SK-N-SH (cell line): Measurements from ENCODE around the gene SUFU. TPM values are rescaled to one million over a fixed set of nuclear protein-coding genes. Genes with fewer than 3 reads are reported as not detected.

Experiments used
- CTCF ChIA-PET: fragments of 300-600, 350-600 bp; formaldehyde crosslinking; extraction: SDS; loops from one replicate; lab custom pipeline; 2021; lab: Yijun Ruan, JAX
- POLR2A ChIA-PET: fragments of 350-600 bp; sonication (Branson Sonifier 250); formaldehyde crosslinking; extraction: SDS; loops from one replicate; lab custom pipeline; 2020; ENCODE audit warnings: antibody characterized with exemption, inconsistent platforms; lab: Yijun Ruan, JAX
- DNase-seq: peaks from one replicate; pipeline ENCODE4 v3.0.0; 2012
- H2AFZ ChIP-seq: fragments of 200-600 bp; sonication (generic); 2 replicates; pipeline ENCODE4 v1.8.1; 2016; ENCODE audit warnings: antibody characterized with exemption, mild to moderate bottlenecking, low read depth
- H3F3A ChIP-seq: fragments of 200-600 bp; sonication (generic); replicated peaks from 2 replicates; pipeline ENCODE3; 2016; ENCODE audit warnings: antibody characterized with exemption, mild to moderate bottlenecking; ENCODE audit not compliant: insufficient read depth
- H3K27ac ChIP-seq, 2 experiments: fragments of 200-500 bp in 1 of 2; fragments of 200-600 bp in 1 of 2; sonication (Bioruptor generic) in 1 of 2; sonication (generic), shearing (Covaris generic) in 1 of 2; 2 replicates each; pipeline versions ENCODE4 v1.5.1 to v1.6.1; 2014 to 2016; ENCODE audit warnings: low read depth in 2 of 2, inconsistent platforms in 1 of 2, low read length in 1 of 2, mild to moderate bottlenecking in 1 of 2, mixed read lengths in 1 of 2
- H3K27me3 ChIP-seq: fragments of 200-600 bp; sonication (generic), shearing (Covaris generic); 2 replicates; pipeline ENCODE4 v1.6.1; 2016; ENCODE audit warnings: mixed run types; ENCODE audit not compliant: insufficient read depth
- H3K36me3 ChIP-seq, 2 experiments: fragments of 200-500 bp in 1 of 2; fragments of 200-600 bp in 1 of 2; sonication (Bioruptor generic) in 1 of 2; sonication (generic) in 1 of 2; replicated peaks in 1 of 2; 2 replicates each; pipeline versions ENCODE3 to v1.5.1; 2014 to 2016; ENCODE audit warnings: low read length in 1 of 2, mild to moderate bottlenecking in 1 of 2; ENCODE audit not compliant: insufficient read depth in 2 of 2, control insufficient read depth in 1 of 2
- H3K4me1 ChIP-seq, 2 experiments: fragments of 200-500 bp in 1 of 2; fragments of 200-600 bp in 1 of 2; sonication (Bioruptor generic) in 1 of 2; sonication (generic), shearing (Covaris generic) in 1 of 2; 2 replicates each; pipeline versions ENCODE4 v1.5.1 to v1.6.1; 2014 to 2016; ENCODE audit warnings: low read depth in 1 of 2, low read length in 1 of 2, mixed run types in 1 of 2; ENCODE audit not compliant: insufficient read depth in 2 of 2, control insufficient read depth in 1 of 2
- H3K4me2 ChIP-seq: fragments of 200-600 bp; sonication (generic), shearing (Covaris generic); 2 replicates; pipeline ENCODE4 v1.6.1; 2017; ENCODE audit warnings: mixed run types
- H3K4me3 ChIP-seq, 2 experiments: fragments of 200-500 bp in 1 of 2; fragments of 200-600 bp in 1 of 2; sonication (Bioruptor generic) in 1 of 2; sonication (generic), shearing (Covaris generic) in 1 of 2; 2 replicates each; pipeline versions ENCODE4 v1.5.1 to v1.8.1; 2014 to 2016; ENCODE audit warnings: low read depth in 2 of 2, inconsistent platforms in 1 of 2, low read length in 1 of 2, mild to moderate bottlenecking in 1 of 2, mixed read lengths in 1 of 2, moderate library complexity in 1 of 2
- H3K79me2 ChIP-seq: fragments of 200-600 bp; sonication (generic); 2 replicates; pipeline ENCODE4 v1.8.1; 2017; ENCODE audit warnings: mild to moderate bottlenecking; ENCODE audit not compliant: insufficient read depth
- H3K9ac ChIP-seq: fragments of 200-600 bp; sonication (generic); 2 replicates; pipeline ENCODE4 v1.6.1; 2017; ENCODE audit warnings: mixed run types
- H3K9me2 ChIP-seq: fragments of 200-600 bp; sonication (generic); 2 replicates; pipeline ENCODE4 v1.6.1; 2017; ENCODE audit warnings: mixed run types
- H3K9me3 ChIP-seq: fragments of 200-600 bp; sonication (generic); 2 replicates; pipeline ENCODE4 v1.6.1; 2017; ENCODE audit warnings: mixed run types, mild to moderate bottlenecking, moderate library complexity
- H4K20me1 ChIP-seq: fragments of 200-600 bp; sonication (generic); 2 replicates; pipeline ENCODE4 v1.6.1; 2017; ENCODE audit warnings: mild to moderate bottlenecking, mixed run types; ENCODE audit not compliant: insufficient read depth
- ELF1 ChIP-seq: IDR thresholded peaks from 2 replicates; pipeline ENCODE4 v1.4.0; 2012
- EP300 ChIP-seq, 2 experiments: IDR thresholded peaks; 2 replicates each; pipeline versions ENCODE4 v1.4.0 to v1.6.1; 2012; ENCODE audit warnings: borderline replicate concordance in 1 of 2, low read depth in 1 of 2, low read length in 1 of 2
- FOSL2 ChIP-seq: IDR thresholded peaks from 2 replicates; pipeline ENCODE4 v1.4.0; 2012; ENCODE audit warnings: low read depth, mild to moderate bottlenecking, moderate library complexity, borderline replicate concordance
- FOXM1 ChIP-seq: IDR thresholded peaks from 2 replicates; pipeline ENCODE4 v1.4.0; 2012; ENCODE audit warnings: low read depth, mild to moderate bottlenecking
- GATA2 ChIP-seq: sonication (generic); formaldehyde crosslinking; IDR thresholded peaks from 2 replicates; pipeline ENCODE4 v1.5.0; 2020; ENCODE audit warnings: mild to moderate bottlenecking, missing genetic modification reagents
- MEF2A ChIP-seq: IDR thresholded peaks from 2 replicates; pipeline ENCODE4 v1.4.0; 2012; ENCODE audit warnings: low read depth, borderline replicate concordance
- RAD21 ChIP-seq: IDR thresholded peaks from 2 replicates; pipeline ENCODE4 v1.6.1; 2012; ENCODE audit warnings: mild to moderate bottlenecking, low read length
- RCOR1 ChIP-seq: fragments of 150-350 bp; IDR thresholded peaks from 2 replicates; pipeline ENCODE4 v1.6.1; 2017; ENCODE audit warnings: antibody characterized with exemption, low read length
- RFX5 ChIP-seq: IDR thresholded peaks from 2 replicates; pipeline ENCODE4 v1.6.1; 2012; ENCODE audit warnings: mild to moderate bottlenecking, improper control_type of control experiment, low read length
- TAF1 ChIP-seq: IDR thresholded peaks from 2 replicates; pipeline ENCODE4 v1.6.1; 2012; ENCODE audit warnings: low read depth, mild to moderate bottlenecking, low read length, moderate library complexity, borderline replicate concordance
- WGBS: methylation state at CpG from one replicate; pipeline ENCODE4 v1.1.6; 2017; ENCODE audit warnings: low lambda C conversion rate; 5-methylcytosine and 5-hydroxymethylcytosine counted together
- polyA plus RNA-seq, 3 experiments: library from polyadenylated mRNA; depleted of rRNA; stranded (reverse); fragments of >200 nt; gene quantifications; 2 replicates each; pipeline ENCODE4 v1.2.3, GENCODE V29; 2012
- TF ChIP-seq, protein P1 (sequence below): IDR thresholded peaks from 2 replicates; pipeline ENCODE4 v1.4.0; 2012; ENCODE audit warnings: low read depth, borderline replicate concordance
- TF ChIP-seq, protein P2 (sequence below): fragments of 200-600 bp; sonication (generic); IDR thresholded peaks from 2 replicates; pipeline ENCODE4 v1.6.1; 2017; ENCODE audit warnings: antibody characterized with exemption, mild to moderate bottlenecking, moderate library complexity
- TF ChIP-seq, protein P3 (sequence below): fragments of 150-350 bp; IDR thresholded peaks from 2 replicates; pipeline ENCODE4 v1.6.1; 2016; ENCODE audit warnings: mild to moderate bottlenecking, low read depth, low read length
- TF ChIP-seq, protein P4 (sequence below): IDR thresholded peaks from 2 replicates; pipeline ENCODE4; 2012
- TF ChIP-seq, protein P5 (sequence below): IDR thresholded peaks from 2 replicates; pipeline ENCODE4 v1.6.1; 2012; ENCODE audit warnings: mild to moderate bottlenecking, low read depth, low read length, moderate library complexity

SUFU gene
- polyA plus RNA-seq, 1 of the 3 experiments (the other 2 are of a cell fraction): 5.7 TPM

DNA sequence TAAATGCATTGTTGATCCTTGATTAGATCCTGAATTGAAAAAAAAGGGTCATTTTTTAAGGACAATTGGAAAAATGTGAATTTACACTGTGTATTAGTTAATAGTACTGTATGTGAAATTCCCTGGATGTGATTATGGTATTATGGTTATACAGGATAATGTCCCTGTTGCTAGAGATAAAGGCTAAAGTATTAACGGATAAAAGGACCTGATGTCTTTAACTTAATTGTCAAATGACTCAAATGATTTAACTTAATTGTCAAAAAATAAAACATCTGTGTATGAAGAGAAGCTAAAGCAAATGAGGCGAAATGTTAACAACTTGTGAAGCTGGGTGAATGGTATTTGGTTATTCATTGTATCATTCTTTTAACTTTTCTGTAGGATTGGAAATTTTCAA is 48.8 kb downstream of the SUFU start:
- no peak for TF ChIP-seq RAD21
- TF ChIP-seq RCOR1: no peak; the same call in 1 of the 2 replicates
- TF ChIP-seq GATA2 (CRISPR knock-in tag): peak; percentile 46; the same call in 1 of the 2 replicates
- TF ChIP-seq TAF1: no peak
- TF ChIP-seq FOSL2: no peak
- no peak for TF ChIP-seq RFX5
- TF ChIP-seq, protein P1, sequence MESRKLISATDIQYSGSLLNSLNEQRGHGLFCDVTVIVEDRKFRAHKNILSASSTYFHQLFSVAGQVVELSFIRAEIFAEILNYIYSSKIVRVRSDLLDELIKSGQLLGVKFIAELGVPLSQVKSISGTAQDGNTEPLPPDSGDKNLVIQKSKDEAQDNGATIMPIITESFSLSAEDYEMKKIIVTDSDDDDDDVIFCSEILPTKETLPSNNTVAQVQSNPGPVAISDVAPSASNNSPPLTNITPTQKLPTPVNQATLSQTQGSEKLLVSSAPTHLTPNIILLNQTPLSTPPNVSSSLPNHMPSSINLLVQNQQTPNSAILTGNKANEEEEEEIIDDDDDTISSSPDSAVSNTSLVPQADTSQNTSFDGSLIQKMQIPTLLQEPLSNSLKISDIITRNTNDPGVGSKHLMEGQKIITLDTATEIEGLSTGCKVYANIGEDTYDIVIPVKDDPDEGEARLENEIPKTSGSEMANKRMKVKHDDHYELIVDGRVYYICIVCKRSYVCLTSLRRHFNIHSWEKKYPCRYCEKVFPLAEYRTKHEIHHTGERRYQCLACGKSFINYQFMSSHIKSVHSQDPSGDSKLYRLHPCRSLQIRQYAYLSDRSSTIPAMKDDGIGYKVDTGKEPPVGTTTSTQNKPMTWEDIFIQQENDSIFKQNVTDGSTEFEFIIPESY: no peak
- no peak for TF ChIP-seq ELF1
- peak in 1 of 2 experiments; percentile 28; a peak in 1 of 4 replicates for TF ChIP-seq EP300 (IDR thresholded peaks at IDR 0.05; ENCODE audit: borderline replicate concordance in 1 of 2, low read depth in 1 of 2, low read length in 1 of 2)
- TF ChIP-seq, protein P2, sequence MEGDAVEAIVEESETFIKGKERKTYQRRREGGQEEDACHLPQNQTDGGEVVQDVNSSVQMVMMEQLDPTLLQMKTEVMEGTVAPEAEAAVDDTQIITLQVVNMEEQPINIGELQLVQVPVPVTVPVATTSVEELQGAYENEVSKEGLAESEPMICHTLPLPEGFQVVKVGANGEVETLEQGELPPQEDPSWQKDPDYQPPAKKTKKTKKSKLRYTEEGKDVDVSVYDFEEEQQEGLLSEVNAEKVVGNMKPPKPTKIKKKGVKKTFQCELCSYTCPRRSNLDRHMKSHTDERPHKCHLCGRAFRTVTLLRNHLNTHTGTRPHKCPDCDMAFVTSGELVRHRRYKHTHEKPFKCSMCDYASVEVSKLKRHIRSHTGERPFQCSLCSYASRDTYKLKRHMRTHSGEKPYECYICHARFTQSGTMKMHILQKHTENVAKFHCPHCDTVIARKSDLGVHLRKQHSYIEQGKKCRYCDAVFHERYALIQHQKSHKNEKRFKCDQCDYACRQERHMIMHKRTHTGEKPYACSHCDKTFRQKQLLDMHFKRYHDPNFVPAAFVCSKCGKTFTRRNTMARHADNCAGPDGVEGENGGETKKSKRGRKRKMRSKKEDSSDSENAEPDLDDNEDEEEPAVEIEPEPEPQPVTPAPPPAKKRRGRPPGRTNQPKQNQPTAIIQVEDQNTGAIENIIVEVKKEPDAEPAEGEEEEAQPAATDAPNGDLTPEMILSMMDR: no peak
- TF ChIP-seq MEF2A: no peak
- TF ChIP-seq FOXM1: no peak
- TF ChIP-seq, protein P3, sequence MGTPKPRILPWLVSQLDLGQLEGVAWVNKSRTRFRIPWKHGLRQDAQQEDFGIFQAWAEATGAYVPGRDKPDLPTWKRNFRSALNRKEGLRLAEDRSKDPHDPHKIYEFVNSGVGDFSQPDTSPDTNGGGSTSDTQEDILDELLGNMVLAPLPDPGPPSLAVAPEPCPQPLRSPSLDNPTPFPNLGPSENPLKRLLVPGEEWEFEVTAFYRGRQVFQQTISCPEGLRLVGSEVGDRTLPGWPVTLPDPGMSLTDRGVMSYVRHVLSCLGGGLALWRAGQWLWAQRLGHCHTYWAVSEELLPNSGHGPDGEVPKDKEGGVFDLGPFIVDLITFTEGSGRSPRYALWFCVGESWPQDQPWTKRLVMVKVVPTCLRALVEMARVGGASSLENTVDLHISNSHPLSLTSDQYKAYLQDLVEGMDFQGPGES: no peak
- TF ChIP-seq, protein P4, sequence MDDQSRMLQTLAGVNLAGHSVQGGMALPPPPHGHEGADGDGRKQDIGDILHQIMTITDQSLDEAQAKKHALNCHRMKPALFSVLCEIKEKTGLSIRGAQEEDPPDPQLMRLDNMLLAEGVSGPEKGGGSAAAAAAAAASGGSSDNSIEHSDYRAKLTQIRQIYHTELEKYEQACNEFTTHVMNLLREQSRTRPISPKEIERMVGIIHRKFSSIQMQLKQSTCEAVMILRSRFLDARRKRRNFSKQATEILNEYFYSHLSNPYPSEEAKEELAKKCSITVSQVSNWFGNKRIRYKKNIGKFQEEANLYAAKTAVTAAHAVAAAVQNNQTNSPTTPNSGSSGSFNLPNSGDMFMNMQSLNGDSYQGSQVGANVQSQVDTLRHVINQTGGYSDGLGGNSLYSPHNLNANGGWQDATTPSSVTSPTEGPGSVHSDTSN: no peak
- TF ChIP-seq, protein P5, sequence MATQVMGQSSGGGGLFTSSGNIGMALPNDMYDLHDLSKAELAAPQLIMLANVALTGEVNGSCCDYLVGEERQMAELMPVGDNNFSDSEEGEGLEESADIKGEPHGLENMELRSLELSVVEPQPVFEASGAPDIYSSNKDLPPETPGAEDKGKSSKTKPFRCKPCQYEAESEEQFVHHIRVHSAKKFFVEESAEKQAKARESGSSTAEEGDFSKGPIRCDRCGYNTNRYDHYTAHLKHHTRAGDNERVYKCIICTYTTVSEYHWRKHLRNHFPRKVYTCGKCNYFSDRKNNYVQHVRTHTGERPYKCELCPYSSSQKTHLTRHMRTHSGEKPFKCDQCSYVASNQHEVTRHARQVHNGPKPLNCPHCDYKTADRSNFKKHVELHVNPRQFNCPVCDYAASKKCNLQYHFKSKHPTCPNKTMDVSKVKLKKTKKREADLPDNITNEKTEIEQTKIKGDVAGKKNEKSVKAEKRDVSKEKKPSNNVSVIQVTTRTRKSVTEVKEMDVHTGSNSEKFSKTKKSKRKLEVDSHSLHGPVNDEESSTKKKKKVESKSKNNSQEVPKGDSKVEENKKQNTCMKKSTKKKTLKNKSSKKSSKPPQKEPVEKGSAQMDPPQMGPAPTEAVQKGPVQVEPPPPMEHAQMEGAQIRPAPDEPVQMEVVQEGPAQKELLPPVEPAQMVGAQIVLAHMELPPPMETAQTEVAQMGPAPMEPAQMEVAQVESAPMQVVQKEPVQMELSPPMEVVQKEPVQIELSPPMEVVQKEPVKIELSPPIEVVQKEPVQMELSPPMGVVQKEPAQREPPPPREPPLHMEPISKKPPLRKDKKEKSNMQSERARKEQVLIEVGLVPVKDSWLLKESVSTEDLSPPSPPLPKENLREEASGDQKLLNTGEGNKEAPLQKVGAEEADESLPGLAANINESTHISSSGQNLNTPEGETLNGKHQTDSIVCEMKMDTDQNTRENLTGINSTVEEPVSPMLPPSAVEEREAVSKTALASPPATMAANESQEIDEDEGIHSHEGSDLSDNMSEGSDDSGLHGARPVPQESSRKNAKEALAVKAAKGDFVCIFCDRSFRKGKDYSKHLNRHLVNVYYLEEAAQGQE: no peak
- TF ChIP-seq, all 33 proteins: peak for 2
- H4K20me1 ChIP-seq: no peaks in the 10 kb centered on the region
- H2AFZ ChIP-seq: no peak overlapping the region
- no peaks in the 10 kb centered on the region for H3K36me3 ChIP-seq
- peak; percentile 34 for DNase-seq
- POLR2A ChIA-PET: no interaction called here
- H3K4me1 ChIP-seq: peaks cover 4 to 10% of the 10 kb centered on the region in 2 experiments; a peak in 3 of 4 replicates
- no peak overlapping the region for H3K9ac ChIP-seq
- peaks cover 5% of the 10 kb centered on the region; the same call in 1 of the 2 replicates for H3K79me2 ChIP-seq
- peaks cover 14% of the 10 kb centered on the region for H3F3A ChIP-seq
- H3K27ac ChIP-seq: no peak overlapping the region; a peak in 1 of 4 replicates
- no peak overlapping the region for H3K4me2 ChIP-seq
- 71% methylated on average over 2 of the region's 2 CpGs for WGBS
- H3K4me3 ChIP-seq: no peak overlapping the region
- no peaks in the 10 kb centered on the region for H3K9me3 ChIP-seq
- H3K27me3 ChIP-seq: no peaks in the 10 kb centered on the region
- H3K9me2 ChIP-seq: no peaks in the 10 kb centered on the region
- CTCF ChIA-PET: interaction anchor here (1.2 to 2.0 kb wide), 2 partner anchors 13 to 15 kb away, joined by 3 to 5 read pairs; no protein-coding TSS in a partner anchor
